ENCODE data around the gene CD8B2.

DNA sequence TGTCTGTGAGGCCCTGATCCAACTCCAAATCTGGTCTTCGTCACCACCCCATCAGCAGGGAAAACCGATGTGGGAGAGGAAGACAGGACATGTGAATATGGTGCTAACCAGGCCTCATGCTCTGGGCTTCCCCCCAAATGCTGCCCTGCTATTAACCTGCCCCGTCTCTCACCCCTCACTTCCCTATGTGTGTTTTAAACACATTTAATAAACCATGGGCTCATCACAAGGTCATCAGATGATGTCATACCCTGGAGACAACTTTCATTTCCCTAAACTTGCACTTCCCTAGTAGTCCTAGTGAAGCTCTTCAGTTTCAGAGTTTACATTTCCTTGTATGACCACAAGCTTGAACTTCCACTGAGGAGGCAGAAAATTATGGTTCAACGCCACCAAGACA lies 49.9 kb downstream of the CD8B2 start:
- TF ChIP-seq GATA2 (IDR thresholded peaks at IDR 0.05; ENCODE audit: low read depth, low read length), result no peak
- no peak for TF ChIP-seq GATA3 (IDR thresholded peaks at IDR 0.05; ENCODE audit: low read depth, low read length)

Data from SH-SY5Y (cell line).